ENCODE data around the gene ZNF805.

GRCh38 chr19:57240311-57241090, at the start of gene ZNF805:
- TF ChIP-seq CTCF (IDR thresholded peaks at IDR 0.05 in 2 of 3, conservative IDR thresholded peaks at IDR 0.05 in 1 of 3; ENCODE audit: borderline replicate concordance in 1 of 3, insufficient read depth in 1 of 3, low read depth in 2 of 3, low read length in 2 of 3) (no peak), FOSL1 (IDR thresholded peaks at IDR 0.05; ENCODE audit: low read depth) (no peak), RAD21 (IDR thresholded peaks at IDR 0.05; ENCODE audit: low read depth) (no peak), EZH2 (IDR thresholded peaks at IDR 0.05) (no peak), CEBPB (IDR thresholded peaks at IDR 0.05; ENCODE audit: low read depth) (no peak), EGR1 (IDR thresholded peaks at IDR 0.05; ENCODE audit: low read depth) (peak; percentile 74), TCF7L2 (IDR thresholded peaks at IDR 0.05; ENCODE audit: borderline replicate concordance, extremely low read depth, insufficient read depth, insufficient read length) (no peak), EZH2phosphoT487 (IDR thresholded peaks at IDR 0.05; ENCODE audit: borderline replicate concordance) (no peak), ATF3 (IDR thresholded peaks at IDR 0.05) (no peak), ELF1 (IDR thresholded peaks at IDR 0.05; ENCODE audit: borderline replicate concordance, low read depth) (peak; percentile 59), POLR2A (IDR thresholded peaks at IDR 0.05; ENCODE audit: borderline replicate concordance, extremely low read depth, insufficient read depth, insufficient read length) (peak; percentile 58), SP1 (IDR thresholded peaks at IDR 0.05; ENCODE audit: low read depth) (peak; percentile 84), ZNF274 (IDR thresholded peaks at IDR 0.05; ENCODE audit: low read depth, low read length) (no peak)

Data from HCT116 (cell line).